Measurements from ENCODE around the gene KISS1. TPM values are rescaled to one million over a fixed set of nuclear protein-coding genes. Genes with fewer than 3 reads are reported as not detected.

KISS1 gene
- polyA plus RNA-seq, 1 of the 3 experiments (the other 2 are of a cell fraction): 0.10 TPM

GRCh38 chr1:204142032-204142974 lies 54.0 kb downstream of the KISS1 start:
- POLR2A ChIA-PET: no interaction called here
- WGBS (ENCODE audit: low lambda C conversion rate): 91% methylated on average over 5 of the region's 5 CpGs
- TF ChIP-seq MAX (IDR thresholded peaks at IDR 0.05; ENCODE audit: low read depth): no peak
- TF ChIP-seq FOXM1 (IDR thresholded peaks at IDR 0.05; ENCODE audit: low read depth): no peak
- TF ChIP-seq PBX3 (IDR thresholded peaks at IDR 0.05): no peak
- no peak for TF ChIP-seq RFX5 (IDR thresholded peaks at IDR 0.05; ENCODE audit: low read length)
- TF ChIP-seq USF2 (IDR thresholded peaks at IDR 0.05; ENCODE audit: borderline replicate concordance, low read depth, low read length): no peak
- no peak for TF ChIP-seq MEF2A (IDR thresholded peaks at IDR 0.05; ENCODE audit: borderline replicate concordance, low read depth)
- no peak for TF ChIP-seq TEAD4 (IDR thresholded peaks at IDR 0.05; ENCODE audit: borderline replicate concordance, insufficient read depth)
- no peak for TF ChIP-seq POLR2AphosphoS5 (IDR thresholded peaks at IDR 0.05; ENCODE audit: low read depth, low read length)
- TF ChIP-seq SMC3 (IDR thresholded peaks at IDR 0.05; ENCODE audit: low read depth, low read length): no peak
- TF ChIP-seq TAF1 (IDR thresholded peaks at IDR 0.05; ENCODE audit: borderline replicate concordance, low read depth, low read length): no peak
- no peak for TF ChIP-seq CHD2 (IDR thresholded peaks at IDR 0.05; ENCODE audit: low read length, partially characterized antibody)
- no peak for TF ChIP-seq GATA2 (CRISPR knock-in tag; IDR thresholded peaks at IDR 0.05)
- TF ChIP-seq FOSL2 (IDR thresholded peaks at IDR 0.05; ENCODE audit: borderline replicate concordance, low read depth): no peak
- no peak for TF ChIP-seq NFIC (IDR thresholded peaks at IDR 0.05; ENCODE audit: borderline replicate concordance)
- TF ChIP-seq YY1 (IDR thresholded peaks at IDR 0.05; ENCODE audit: low read depth): no peak
- no peak for TF ChIP-seq USF1 (IDR thresholded peaks at IDR 0.05; ENCODE audit: borderline replicate concordance, low read depth)
- TF ChIP-seq REST (IDR thresholded peaks at IDR 0.05; ENCODE audit: low read depth, low read length): no peak
- Histone ChIP-seq H4K20me1 (ENCODE audit: insufficient read depth) (no peaks in the 10 kb centered on the region), H3K27me3 (ENCODE audit: insufficient read depth) (no peaks in the 10 kb centered on the region), H3K79me2 (ENCODE audit: insufficient read depth) (no peaks in the 10 kb centered on the region), H3K4me2 (no peak overlapping the region), H3K9me3 (no peaks in the 10 kb centered on the region), H3F3A (replicated peaks; ENCODE audit: insufficient read depth) (no peaks in the 10 kb centered on the region), H3K27ac (ENCODE audit: low read depth in 2 of 2, low read length in 1 of 2) (no peak overlapping the region), H3K36me3 (replicated peaks in 1 of 2; ENCODE audit: control insufficient read depth in 1 of 2, insufficient read depth in 2 of 2, low read length in 1 of 2) (peaks cover 0 to 11% of the 10 kb centered on the region in 2 experiments), H3K4me1 (ENCODE audit: control insufficient read depth in 1 of 2, insufficient read depth in 2 of 2, low read depth in 1 of 2, low read length in 1 of 2) (no peaks in the 10 kb centered on the region), H3K9ac (no peak overlapping the region), H2AFZ (ENCODE audit: low read depth) (no peak overlapping the region), H3K4me3 (ENCODE audit: low read depth in 2 of 2, low read length in 1 of 2) (no peak overlapping the region), H3K9me2 (no peaks in the 10 kb centered on the region)
- CTCF ChIA-PET: interaction anchor here (0.6 to 7.3 kb wide), 4 partner anchors 14 to 265 kb away, joined by 3 to 43 read pairs (median 3); no protein-coding TSS in a partner anchor
- no peak for DNase-seq

Data from SK-N-SH (cell line).